PFSK-1 (cell line): Measurements from ENCODE around the gene GALNTL6.

ENCODE experiments used
- FOXP2 ChIP-seq: optimal IDR thresholded peaks from 2 replicates; pipeline ENCODE3; 2011; ENCODE audit warnings: borderline replicate concordance, control low read depth, inconsistent platforms; ENCODE audit not compliant: insufficient read depth; ENCODE audit errors: extremely low read length, extremely low read depth
- POLR2AphosphoS5 ChIP-seq: IDR thresholded peaks from 2 replicates; pipeline ENCODE4 v1.6.1; 2012; ENCODE audit warnings: low read depth, mild to moderate bottlenecking, control low read depth, low read length, moderate library complexity
- REST ChIP-seq, 2 experiments: IDR thresholded peaks; 2 replicates each; pipeline versions ENCODE4 v1.6.1 to v1.8.0; 2011 to 2012; ENCODE audit warnings: low read depth in 2 of 2, low read length in 2 of 2, control low read depth in 1 of 2, inconsistent platforms in 1 of 2, mild to moderate bottlenecking in 1 of 2, moderate library complexity in 1 of 2; ENCODE audit not compliant: insufficient read depth in 1 of 2
- SIN3A ChIP-seq: IDR thresholded peaks from 2 replicates; pipeline ENCODE4 v1.6.1; 2012; ENCODE audit warnings: mild to moderate bottlenecking, low read length, moderate library complexity, borderline replicate concordance; ENCODE audit not compliant: insufficient read depth
- TAF1 ChIP-seq: IDR thresholded peaks from 2 replicates; pipeline ENCODE4 v1.6.1; 2012; ENCODE audit warnings: low read length, control low read depth, borderline replicate concordance; ENCODE audit not compliant: insufficient read depth

GRCh38 chr4:172554588-172554987 lies 741.4 kb downstream of the GALNTL6 start:
- TF ChIP-seq POLR2AphosphoS5 (no peak), SIN3A (no peak), TAF1 (no peak), REST (IDR thresholded peaks at IDR 0.05; ENCODE audit: insufficient read depth in 1 of 2, low read depth in 2 of 2, low read length in 2 of 2) (no peak), FOXP2 (no peak)
